Measurements from ENCODE around the gene INPP5E.
"Not testable (repeated sequence)": the region's sequence is repeated elsewhere in the genome, so short reads cannot be mapped to it uniquely, and the experiment has no call there.

DNA sequence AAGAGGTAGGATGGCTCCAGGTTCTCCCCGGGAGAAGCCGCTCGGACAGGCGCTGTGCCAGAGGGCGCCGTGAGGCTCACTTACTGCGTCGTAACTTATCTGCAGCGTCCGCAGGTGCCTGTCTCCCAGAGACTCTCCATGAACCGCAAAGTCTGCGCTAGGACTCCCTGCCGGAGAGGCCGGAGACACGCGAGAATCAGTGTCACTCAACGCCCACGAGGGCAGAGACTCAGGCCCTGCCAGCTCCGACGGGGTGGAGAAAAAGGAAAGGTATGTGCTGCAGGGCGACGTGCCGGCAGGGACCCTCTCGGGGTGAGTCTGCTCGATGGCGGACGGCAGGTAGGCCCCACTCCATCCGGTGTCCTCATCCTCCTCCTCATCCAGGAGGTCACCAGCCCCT lies 32.6 kb downstream of the INPP5E start:
- TF ChIP-seq, protein P1, sequence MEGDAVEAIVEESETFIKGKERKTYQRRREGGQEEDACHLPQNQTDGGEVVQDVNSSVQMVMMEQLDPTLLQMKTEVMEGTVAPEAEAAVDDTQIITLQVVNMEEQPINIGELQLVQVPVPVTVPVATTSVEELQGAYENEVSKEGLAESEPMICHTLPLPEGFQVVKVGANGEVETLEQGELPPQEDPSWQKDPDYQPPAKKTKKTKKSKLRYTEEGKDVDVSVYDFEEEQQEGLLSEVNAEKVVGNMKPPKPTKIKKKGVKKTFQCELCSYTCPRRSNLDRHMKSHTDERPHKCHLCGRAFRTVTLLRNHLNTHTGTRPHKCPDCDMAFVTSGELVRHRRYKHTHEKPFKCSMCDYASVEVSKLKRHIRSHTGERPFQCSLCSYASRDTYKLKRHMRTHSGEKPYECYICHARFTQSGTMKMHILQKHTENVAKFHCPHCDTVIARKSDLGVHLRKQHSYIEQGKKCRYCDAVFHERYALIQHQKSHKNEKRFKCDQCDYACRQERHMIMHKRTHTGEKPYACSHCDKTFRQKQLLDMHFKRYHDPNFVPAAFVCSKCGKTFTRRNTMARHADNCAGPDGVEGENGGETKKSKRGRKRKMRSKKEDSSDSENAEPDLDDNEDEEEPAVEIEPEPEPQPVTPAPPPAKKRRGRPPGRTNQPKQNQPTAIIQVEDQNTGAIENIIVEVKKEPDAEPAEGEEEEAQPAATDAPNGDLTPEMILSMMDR (IDR thresholded peaks at IDR 0.05) = not testable (repeated sequence)
- not testable (repeated sequence) for TF ChIP-seq POLR2A (IDR thresholded peaks at IDR 0.05)
